ENCODE data around the gene AFMID.
A peak's percentile ranks its signal among the peaks of the same experiment; 100 is the strongest.
"Not testable (repeated sequence)": the region's sequence is repeated elsewhere in the genome, so short reads cannot be mapped to it uniquely, and the experiment has no call there.

AFMID gene

GRCh38 chr17:78252111-78252634 is 65.0 kb downstream of the AFMID start:
- TF ChIP-seq CTCF (IDR thresholded peaks at IDR 0.05; ENCODE audit: low read depth, low read length) = no peak
- no peak overlapping the region for H3K4me3 ChIP-seq (ENCODE audit: low read depth, low read length)
- in situ Hi-C loops (cut with HindIII; ENCODE audit: low sequenced_read_pairs) = no loop called here
- no peak for DNase-seq (ENCODE audit: low read depth, low spot score)

GRCh38 chr17:78252701-78253635 is 65.8 kb downstream of the AFMID start:
- H3K4me3 ChIP-seq (ENCODE audit: low read depth, low read length) = no peak overlapping the region
- no peak for DNase-seq (ENCODE audit: low read depth, low spot score)
- in situ Hi-C loops (cut with HindIII; ENCODE audit: low sequenced_read_pairs) = no loop called here
- TF ChIP-seq CTCF (IDR thresholded peaks at IDR 0.05; ENCODE audit: low read depth, low read length) = no peak

GRCh38 chr17:78253636-78253945 is 66.4 kb downstream of the AFMID start:
- DNase-seq (ENCODE audit: low read depth, low spot score); in situ Hi-C loops (cut with HindIII; ENCODE audit: low sequenced_read_pairs): not testable (repeated sequence)
- H3K4me3 ChIP-seq (ENCODE audit: low read depth, low read length) = peak overlapping the region; percentile 68

- no peak for TF ChIP-seq CTCF (IDR thresholded peaks at IDR 0.05; ENCODE audit: low read depth, low read length)
- in situ Hi-C loops (cut with HindIII; ENCODE audit: low sequenced_read_pairs) = no loop called here
- H3K4me3 ChIP-seq (ENCODE audit: low read depth, low read length) = peak overlapping the region; percentile 68
- DNase-seq (ENCODE audit: low read depth, low spot score) = peak; percentile 80
Measured at GRCh38 chr17:78253946-78254672, 66.9 kb downstream of the AFMID start.

GRCh38 chr17:78255029-78255656 is 68.0 kb downstream of the AFMID start:
- in situ Hi-C loops (cut with HindIII; ENCODE audit: low sequenced_read_pairs) = no loop called here
- no peak for DNase-seq (ENCODE audit: low read depth, low spot score)
- no peak overlapping the region for H3K4me3 ChIP-seq (ENCODE audit: low read depth, low read length)
- no peak for TF ChIP-seq CTCF (IDR thresholded peaks at IDR 0.05; ENCODE audit: low read depth, low read length)

- in situ Hi-C loops (cut with HindIII; ENCODE audit: low sequenced_read_pairs) = no loop called here
- no peak for TF ChIP-seq CTCF (IDR thresholded peaks at IDR 0.05; ENCODE audit: low read depth, low read length)
- no peak overlapping the region for H3K4me3 ChIP-seq (ENCODE audit: low read depth, low read length)
- DNase-seq (ENCODE audit: low read depth, low spot score) = no peak
Measured at GRCh38 chr17:78255953-78256706, 69.0 kb downstream of the AFMID start.
